K562 (cell line): ENCODE measurements around the gene GATA2. TPM values are rescaled to one million over a fixed set of nuclear protein-coding genes. Genes with fewer than 3 reads are reported as not detected.

ENCODE experiments used
- BRD4 ChIP-seq: fragments of 200-600 bp; sonication (generic); IDR thresholded peaks from 2 replicates; pipeline ENCODE4 v1.6.1; 2017; ENCODE audit warnings: inconsistent platforms
- CBX1 ChIP-seq: sonication (generic); IDR thresholded peaks from 2 replicates; pipeline ENCODE4 v1.6.1; 2016; ENCODE audit warnings: antibody characterized with exemption, low read depth, mild to moderate bottlenecking
- E2F3 ChIP-seq: fragments of 250-450 bp; sonication (Bioruptor Pico); IDR thresholded peaks from 2 replicates; pipeline ENCODE4 v1.4.0; 2020; ENCODE audit warnings: mild to moderate bottlenecking
- ELK3 ChIP-seq: fragments of 450-650 bp; formaldehyde crosslinking; IDR thresholded peaks from 2 replicates; pipeline ENCODE4 v1.4.0; 2020; ENCODE audit warnings: mild to moderate bottlenecking
- HDAC6 ChIP-seq: IDR thresholded peaks from 2 replicates; pipeline ENCODE4 v1.6.1; 2012; ENCODE audit warnings: low read depth, mild to moderate bottlenecking, control low read depth, inconsistent platforms, low read length, moderate library complexity
- HNRNPLL ChIP-seq: fragments of 200-400 bp; formaldehyde crosslinking; IDR thresholded peaks from 2 replicates; pipeline ENCODE4 v1.6.1; 2017; ENCODE audit warnings: low read length, low read depth, mild to moderate bottlenecking; ENCODE audit not compliant: poor library complexity, severe bottlenecking
- ID3 ChIP-seq, 2 experiments: fragments of 250-450 bp in 1 of 2; fragments of 450-650 bp in 1 of 2; sonication (Bioruptor Pico) in 1 of 2; IDR thresholded peaks; 2 replicates each; pipeline versions ENCODE4 v1.6.1 to v1.8.0; 2016 to 2021; ENCODE audit warnings: mild to moderate bottlenecking in 2 of 2, moderate library complexity in 2 of 2, missing compliant biosample characterization in 1 of 2, missing genetic modification characterization in 1 of 2
- KAT2B ChIP-seq: IDR thresholded peaks from one replicate; pipeline ENCODE4 v1.6.1; 2012; ENCODE audit warnings: low read depth, mild to moderate bottlenecking, control low read depth, inconsistent platforms, low read length, moderate library complexity
- KLF10 ChIP-seq: fragments of 250-450 bp; sonication (Bioruptor Pico); IDR thresholded peaks from 2 replicates; pipeline ENCODE4 v1.6.1; 2021; ENCODE audit warnings: matching md5 sums
- LEF1 ChIP-seq: fragments of 450-650 bp; IDR thresholded peaks from 2 replicates; pipeline ENCODE4 v1.6.1; 2016; ENCODE audit warnings: mild to moderate bottlenecking
- MNT ChIP-seq, 2 experiments: fragments of 450-650 bp; conservative IDR thresholded peaks; 2 replicates each; pipeline ENCODE4 v1.6.1; 2017; ENCODE audit warnings: mild to moderate bottlenecking in 2 of 2, moderate library complexity in 2 of 2
- POU5F1 ChIP-seq: fragments of 150-350 bp; IDR thresholded peaks from 2 replicates; pipeline ENCODE4 v1.6.1; 2014; ENCODE audit warnings: borderline replicate concordance, low read length, low read depth, mild to moderate bottlenecking; ENCODE audit not compliant: partially characterized antibody
- RNF2 ChIP-seq: sonication (generic); IDR thresholded peaks from 2 replicates; pipeline ENCODE4 v1.6.1; 2016
- SNIP1 ChIP-seq: fragments of 450-650 bp; IDR thresholded peaks from 2 replicates; pipeline ENCODE4 v1.7.1; 2017; ENCODE audit warnings: low read depth, mild to moderate bottlenecking
- VEZF1 ChIP-seq: fragments of 200-800 bp; sonication (Bioruptor generic); IDR thresholded peaks from 2 replicates; pipeline ENCODE4 v1.6.1; 2017; ENCODE audit warnings: missing genetic modification characterization, missing compliant biosample characterization
- ZFP36 ChIP-seq: fragments of 150-350 bp; IDR thresholded peaks from 2 replicates; pipeline ENCODE4 v1.6.1; 2018; ENCODE audit warnings: low read length, low read depth; ENCODE audit not compliant: partially characterized antibody
- ZFP91 ChIP-seq: sonication (generic); formaldehyde crosslinking; IDR thresholded peaks from 2 replicates; pipeline ENCODE4 v1.8.0; 2022; ENCODE audit warnings: mild to moderate bottlenecking, missing genetic modification reagents
- ZNF77 ChIP-seq: fragments of 250-450 bp; sonication (Bioruptor Pico); IDR thresholded peaks from 2 replicates; pipeline ENCODE4 v1.5.0; 2020
- ZNF79 ChIP-seq: fragments of 250-450 bp; sonication (Bioruptor Pico); IDR thresholded peaks from 2 replicates; pipeline ENCODE4 v1.4.0; 2020; ENCODE audit warnings: low read depth, mild to moderate bottlenecking, moderate library complexity
- polyA plus RNA-seq, 8 experiments: library from polyadenylated mRNA; depleted of rRNA in 4 of 8; stranded (reverse) in 5 of 8; unstranded in 3 of 8; fragments of >200 nt; fragmentation: Nextera tagmentation in 2 of 8; fragmentation: Illumina TruSeq in 1 of 8; extraction: Ambion mirVana in 2 of 8; extraction: Trizol in 1 of 8; gene quantifications; 2 replicates each; pipeline versions ENCODE4 v1.2.1 to v1.2.3, GENCODE V29; 2011 to 2014; ENCODE audit warnings: inconsistent platforms in 1 of 8, missing spikeins in 1 of 8
- total RNA-seq, 7 experiments: library from RNA; depleted of rRNA in 6 of 7; stranded (reverse); fragments of >200 nt in 6 of 7; fragmentation: Illumina TruSeq in 2 of 7; extraction: Trizol in 2 of 7; gene quantifications; 2 replicates each; pipeline versions ENCODE4 v1.2.1 to v1.2.3, GENCODE V29; 2011 to 2021; ENCODE audit warnings: low replicate concordance in 1 of 7

GATA2 gene
- total and polyA plus RNA-seq, 9 of the 15 experiments (the other 6 are each of a cell fraction or from before 2014, with no cell fraction given) = 8.5 to 218 (median 50.8) TPM

- no peak for TF ChIP-seq ZFP91 (CRISPR knock-in tag)
- TF ChIP-seq HNRNPLL = no peak
- TF ChIP-seq CBX1 = peak; percentile 47; the same call in 1 of the 2 replicates
- no peak for TF ChIP-seq E2F3
- no peak for TF ChIP-seq LEF1
- TF ChIP-seq ELK3 = no peak
- peak; percentile 45; the same call in 1 of the 2 replicates for TF ChIP-seq BRD4
- no peak for TF ChIP-seq SNIP1
- no peak for TF ChIP-seq KAT2B
- peak; percentile 48 to 74 for TF ChIP-seq MNT (conservative IDR thresholded peaks at IDR 0.05)
- peak; percentile 49; the same call in 1 of the 2 replicates for TF ChIP-seq RNF2
- no peak for TF ChIP-seq ID3 (CRISPR knock-in tag; IDR thresholded peaks at IDR 0.05)
- TF ChIP-seq ID3 (tag; IDR thresholded peaks at IDR 0.05) = no peak
- no peak for TF ChIP-seq HDAC6
- TF ChIP-seq POU5F1 = no peak
- TF ChIP-seq ZNF79 (CRISPR knock-in tag) = no peak
- TF ChIP-seq ZFP36 = no peak
- peak; percentile 87 for TF ChIP-seq VEZF1 (CRISPR knock-in tag)
- TF ChIP-seq ZNF77 (CRISPR knock-in tag) = no peak
- no peak for TF ChIP-seq KLF10
Measured at GRCh38 chr3:128487813-128488635, 5.0 kb downstream of the GATA2 start (continued).
